Type B pancreatic cell (in vitro differentiated cells): ENCODE data around the gene FAM83G. TPM values are rescaled to one million over a fixed set of nuclear protein-coding genes. Genes with fewer than 3 reads are reported as not detected.
A peak's percentile ranks its signal among the peaks of the same experiment; 100 is the strongest.

Experiments
- DNase-seq: peaks from one replicate; pipeline ENCODE4 v3.0.0; 2021; ENCODE audit warnings: mixed read lengths; ENCODE audit not compliant: unreplicated experiment; ENCODE audit errors: extremely low spot score
- H3K27ac Mint-ChIP-seq: 2 replicates; pipeline ENCODE4 v1.8.0; 2021; ENCODE audit warnings: mild to moderate bottlenecking, mixed read lengths
- H3K27me3 Mint-ChIP-seq: 2 replicates; pipeline ENCODE4 v1.8.0; 2021; ENCODE audit warnings: mixed read lengths
- H3K36me3 Mint-ChIP-seq: 2 replicates; pipeline ENCODE4 v1.8.0; 2021; ENCODE audit warnings: mixed read lengths
- H3K4me1 Mint-ChIP-seq: one replicate; pipeline ENCODE4 v1.8.0; 2021; ENCODE audit warnings: mixed read lengths; ENCODE audit not compliant: unreplicated experiment
- H3K4me3 Mint-ChIP-seq: 2 replicates; pipeline ENCODE4 v1.8.0; 2021; ENCODE audit warnings: mild to moderate bottlenecking, mixed read lengths
- H3K9me3 Mint-ChIP-seq: 2 replicates; pipeline ENCODE4 v1.8.0; 2021; ENCODE audit warnings: mixed read lengths
- CTCF ChIP-seq: fragments of 200-600 bp; sonication (generic); conservative IDR thresholded peaks from 2 replicates; pipeline ENCODE4 v1.5.0; 2021; ENCODE audit warnings: antibody characterized with exemption, mild to moderate bottlenecking
- total RNA-seq: library from RNA; stranded (reverse); gene quantifications from 2 replicates; pipeline ENCODE4 v1.2.1, GENCODE V29; 2021; ENCODE audit warnings: low replicate concordance

Gene FAM83G
- total RNA-seq, 1 donor from 2014 or later: 8.3 TPM

GRCh38 chr17:18974407-18975149 is 30.0 kb downstream of the FAM83G start:
- no peak overlapping the region for H3K27ac Mint-ChIP-seq
- DNase-seq: no peak
- no peak overlapping the region for H3K4me3 Mint-ChIP-seq
- no peaks in the 10 kb centered on the region for H3K9me3 Mint-ChIP-seq
- no peaks in the 10 kb centered on the region for H3K4me1 Mint-ChIP-seq
- TF ChIP-seq CTCF: no peak
- H3K27me3 Mint-ChIP-seq: no peaks in the 10 kb centered on the region
- H3K36me3 Mint-ChIP-seq: no peaks in the 10 kb centered on the region

DNA sequence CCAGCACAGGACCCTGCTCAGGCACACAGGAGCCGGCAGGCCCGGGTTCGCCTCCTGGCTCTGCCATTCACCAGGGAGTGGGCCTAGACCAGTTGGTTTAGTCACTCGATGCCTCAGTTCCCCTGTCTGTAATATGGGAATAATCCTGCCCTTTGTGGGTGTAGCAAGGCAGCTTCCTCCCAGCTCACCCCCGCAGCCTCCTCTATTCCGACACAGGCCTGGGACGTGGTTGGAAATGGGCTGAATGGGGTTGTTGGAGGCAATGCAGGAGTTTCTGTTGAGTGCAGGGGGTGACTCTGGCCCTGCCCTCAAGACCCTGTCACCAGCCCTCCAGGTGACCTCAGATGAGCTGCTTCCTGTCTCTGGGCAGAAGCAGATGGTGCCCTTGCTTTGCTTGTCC is 32.8 kb downstream of the FAM83G start:
- no peaks in the 10 kb centered on the region for H3K27me3 Mint-ChIP-seq

DNA sequence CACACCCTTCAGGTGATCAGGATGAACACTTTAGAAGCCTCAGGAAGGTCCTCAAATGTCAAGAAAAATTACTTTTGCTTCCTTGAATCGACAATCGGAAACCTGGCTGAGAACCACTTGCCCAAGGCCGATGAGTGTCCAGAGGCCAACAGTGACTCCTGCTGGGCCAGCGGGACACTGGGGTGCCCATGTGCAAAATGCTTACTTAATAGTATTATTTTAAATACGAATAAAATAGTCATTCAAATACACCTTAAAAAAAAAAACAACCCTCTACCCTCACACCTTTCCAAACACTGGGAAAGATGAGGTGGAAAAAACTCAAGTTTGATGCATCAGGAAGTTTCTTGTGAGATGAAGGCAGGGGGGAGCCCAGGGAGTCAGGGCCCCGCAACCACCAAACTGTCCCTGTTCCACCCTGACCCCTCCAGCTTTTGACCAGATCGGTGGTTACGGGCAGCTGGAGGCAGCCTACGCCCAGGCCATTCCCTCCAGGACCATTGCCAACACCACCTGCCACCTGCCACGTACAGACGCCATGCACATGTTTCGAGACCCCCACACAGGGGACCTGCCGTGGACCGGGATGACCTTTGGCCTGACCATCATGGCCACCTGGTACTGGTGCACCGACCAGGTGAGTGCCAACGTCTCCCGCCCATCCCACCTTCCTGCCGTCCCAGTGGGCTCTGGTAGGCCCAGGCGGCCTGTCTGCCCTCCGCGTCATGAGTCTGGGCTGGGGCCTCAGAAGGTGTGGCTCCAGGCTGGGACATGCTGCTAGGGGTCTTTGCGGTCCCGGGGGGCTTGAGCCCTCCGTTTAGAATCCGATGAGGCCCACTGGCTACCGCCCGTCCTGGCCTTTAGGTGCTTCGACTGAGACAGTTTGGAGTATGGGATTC is 33.7 kb downstream of the FAM83G start:
- Mint-ChIP-seq H3K9me3 (no peaks in the 10 kb centered on the region), H3K4me1 (peaks cover 1% of the 10 kb centered on the region), H3K27ac (no peak overlapping the region), H3K4me3 (no peak overlapping the region), H3K36me3 (no peaks in the 10 kb centered on the region), H3K27me3 (no peaks in the 10 kb centered on the region)
- no peak for DNase-seq
- TF ChIP-seq CTCF: peak; percentile 18

More for the DNA sequence above, 32.8 kb downstream of the FAM83G start:
- Mint-ChIP-seq H3K4me3 (no peak overlapping the region), H3K36me3 (no peaks in the 10 kb centered on the region), H3K27ac (no peak overlapping the region), H3K4me1 (no peaks in the 10 kb centered on the region), H3K9me3 (no peaks in the 10 kb centered on the region)
- TF ChIP-seq CTCF: no peak
- DNase-seq: no peak

- peaks cover 4% of the 10 kb centered on the region for H3K4me1 Mint-ChIP-seq
- no peaks in the 10 kb centered on the region for H3K36me3 Mint-ChIP-seq
- H3K9me3 Mint-ChIP-seq: no peaks in the 10 kb centered on the region
- H3K4me3 Mint-ChIP-seq: no peak overlapping the region
- no peaks in the 10 kb centered on the region for H3K27me3 Mint-ChIP-seq
- peak overlapping the region; percentile 70 for H3K27ac Mint-ChIP-seq
- no peak for DNase-seq
- TF ChIP-seq CTCF: no peak
Measured at GRCh38 chr17:18968945-18969887, 35.3 kb downstream of the FAM83G start.

- Mint-ChIP-seq H3K4me1 (peaks cover 4% of the 10 kb centered on the region), H3K4me3 (no peak overlapping the region), H3K27ac (no peak overlapping the region), H3K9me3 (no peaks in the 10 kb centered on the region), H3K36me3 (no peaks in the 10 kb centered on the region), H3K27me3 (no peaks in the 10 kb centered on the region)
- no peak for TF ChIP-seq CTCF
- DNase-seq: no peak
Measured at GRCh38 chr17:18968345-18968744, 36.2 kb downstream of the FAM83G start.
